Measurements from ENCODE around the gene USP17L20. TPM values are rescaled to one million over a fixed set of nuclear protein-coding genes. Genes with fewer than 3 reads are reported as not detected.
"Not testable (repeated sequence)": the region's sequence is repeated elsewhere in the genome, so short reads cannot be mapped to it uniquely, and the experiment has no call there.

The USP17L20 gene, protein sequence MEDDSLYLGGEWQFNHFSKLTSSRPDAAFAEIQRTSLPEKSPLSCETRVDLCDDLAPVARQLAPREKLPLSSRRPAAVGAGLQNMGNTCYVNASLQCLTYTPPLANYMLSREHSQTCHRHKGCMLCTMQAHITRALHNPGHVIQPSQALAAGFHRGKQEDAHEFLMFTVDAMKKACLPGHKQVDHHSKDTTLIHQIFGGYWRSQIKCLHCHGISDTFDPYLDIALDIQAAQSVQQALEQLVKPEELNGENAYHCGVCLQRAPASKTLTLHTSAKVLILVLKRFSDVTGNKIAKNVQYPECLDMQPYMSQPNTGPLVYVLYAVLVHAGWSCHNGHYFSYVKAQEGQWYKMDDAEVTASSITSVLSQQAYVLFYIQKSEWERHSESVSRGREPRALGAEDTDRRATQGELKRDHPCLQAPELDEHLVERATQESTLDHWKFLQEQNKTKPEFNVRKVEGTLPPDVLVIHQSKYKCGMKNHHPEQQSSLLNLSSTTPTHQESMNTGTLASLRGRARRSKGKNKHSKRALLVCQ
- total RNA-seq: not detected
- total RNA-seq (2013): not detected

- WGBS (ENCODE audit: insufficient coverage): no CpG with 5 or more reads among the region's 15 CpGs
- H3K4me1 ChIP-seq (ENCODE audit: control insufficient read depth, insufficient read depth, low read length); H3K36me3 ChIP-seq (ENCODE audit: control insufficient read depth, insufficient read depth, low read length); H3K9me3 Mint-ChIP-seq; H3K27me3 Mint-ChIP-seq (ENCODE audit: low read depth in 2 of 2); DNase-seq; H3K27ac ChIP-seq (ENCODE audit: low read length); H3K4me3 Mint-ChIP-seq; intact Hi-C loops (cut with micrococcal nuclease); H3K36me3 Mint-ChIP-seq; H3K9me3 ChIP-seq (ENCODE audit: control insufficient read depth, insufficient read depth, low read length); ATAC-seq; H3K4me3 ChIP-seq (ENCODE audit: low read length); H3K4me1 Mint-ChIP-seq; H3K27ac Mint-ChIP-seq; H3K27me3 ChIP-seq (ENCODE audit: control insufficient read depth, insufficient read depth, low read length): not testable (repeated sequence)
Observed at GRCh38 chr4:9257824-9258223, at the start of gene USP17L20. Gene USP17L20, plus strand, starts transcription at chr4:9258124. Its CDS starts 0 bp downstream, at chr4:9258124.

GRCh38 chr4:9210357-9210756 lies 47.6 kb upstream of the USP17L20 start, which contains the start of gene USP17L10:
Gene USP17L10, plus strand, starts transcription at chr4:9210657. Its CDS starts 0 bp downstream, at chr4:9210657.
- H3K27ac ChIP-seq (ENCODE audit: low read length); H3K36me3 Mint-ChIP-seq; H3K27me3 Mint-ChIP-seq (ENCODE audit: low read depth in 2 of 2); DNase-seq; H3K4me3 Mint-ChIP-seq; H3K36me3 ChIP-seq (ENCODE audit: control insufficient read depth, insufficient read depth, low read length); H3K27ac Mint-ChIP-seq; H3K9me3 Mint-ChIP-seq; H3K4me3 ChIP-seq (ENCODE audit: low read length); H3K4me1 Mint-ChIP-seq; H3K4me1 ChIP-seq (ENCODE audit: control insufficient read depth, insufficient read depth, low read length); intact Hi-C loops (cut with micrococcal nuclease); ATAC-seq; H3K27me3 ChIP-seq (ENCODE audit: control insufficient read depth, insufficient read depth, low read length); H3K9me3 ChIP-seq (ENCODE audit: control insufficient read depth, insufficient read depth, low read length): not testable (repeated sequence)
- 93% methylated on average over 8 of the region's 13 CpGs for WGBS (ENCODE audit: insufficient coverage)

DNA sequence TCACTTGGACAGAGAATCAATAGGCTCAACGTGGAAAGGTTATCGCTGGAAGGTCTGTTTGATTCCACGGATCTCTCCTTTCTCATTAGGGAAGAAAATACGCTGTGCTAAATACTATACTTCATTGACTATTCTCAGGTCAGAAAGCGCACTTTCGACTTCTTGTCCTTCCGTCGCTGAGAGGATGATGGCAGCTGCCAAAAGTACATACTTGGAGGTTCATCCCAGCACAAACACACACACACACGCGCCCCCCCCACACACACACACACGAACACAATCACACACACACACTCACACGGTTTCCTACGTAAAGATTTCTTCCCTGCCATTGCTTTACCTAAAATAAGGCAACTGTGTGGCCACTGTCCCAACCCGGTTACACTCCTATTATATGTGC lies 43.2 kb upstream of the USP17L20 start:
- H3K27ac ChIP-seq (ENCODE audit: low read length); H3K4me3 Mint-ChIP-seq; intact Hi-C loops (cut with micrococcal nuclease); H3K27me3 ChIP-seq (ENCODE audit: control insufficient read depth, insufficient read depth, low read length); H3K4me1 Mint-ChIP-seq; H3K4me1 ChIP-seq (ENCODE audit: control insufficient read depth, insufficient read depth, low read length); H3K36me3 ChIP-seq (ENCODE audit: control insufficient read depth, insufficient read depth, low read length); H3K9me3 Mint-ChIP-seq; H3K27me3 Mint-ChIP-seq (ENCODE audit: low read depth in 2 of 2); ATAC-seq; H3K4me3 ChIP-seq (ENCODE audit: low read length); H3K9me3 ChIP-seq (ENCODE audit: control insufficient read depth, insufficient read depth, low read length); H3K36me3 Mint-ChIP-seq; H3K27ac Mint-ChIP-seq: not testable (repeated sequence)
- peak in 1 of 2 donors; percentile 14 for DNase-seq
- 85% methylated on average over 10 of the region's 14 CpGs for WGBS (ENCODE audit: insufficient coverage)

- ATAC-seq; H3K27me3 Mint-ChIP-seq (ENCODE audit: low read depth in 2 of 2); H3K4me3 ChIP-seq (ENCODE audit: low read length); H3K4me1 ChIP-seq (ENCODE audit: control insufficient read depth, insufficient read depth, low read length); H3K36me3 ChIP-seq (ENCODE audit: control insufficient read depth, insufficient read depth, low read length); H3K9me3 Mint-ChIP-seq; H3K27me3 ChIP-seq (ENCODE audit: control insufficient read depth, insufficient read depth, low read length); DNase-seq; H3K4me1 Mint-ChIP-seq; H3K4me3 Mint-ChIP-seq; intact Hi-C loops (cut with micrococcal nuclease); H3K9me3 ChIP-seq (ENCODE audit: control insufficient read depth, insufficient read depth, low read length); H3K27ac Mint-ChIP-seq; H3K36me3 Mint-ChIP-seq; H3K27ac ChIP-seq (ENCODE audit: low read length): not testable (repeated sequence)
- 88% methylated on average over 1 of the region's 14 CpGs for WGBS (ENCODE audit: insufficient coverage)
Observed at GRCh38 chr4:9215105-9215504, 42.8 kb upstream of the USP17L20 start, which contains the start of gene USP17L11. Gene USP17L11, plus strand, starts transcription at chr4:9215405. Its CDS starts 0 bp downstream, at chr4:9215405.

DNA sequence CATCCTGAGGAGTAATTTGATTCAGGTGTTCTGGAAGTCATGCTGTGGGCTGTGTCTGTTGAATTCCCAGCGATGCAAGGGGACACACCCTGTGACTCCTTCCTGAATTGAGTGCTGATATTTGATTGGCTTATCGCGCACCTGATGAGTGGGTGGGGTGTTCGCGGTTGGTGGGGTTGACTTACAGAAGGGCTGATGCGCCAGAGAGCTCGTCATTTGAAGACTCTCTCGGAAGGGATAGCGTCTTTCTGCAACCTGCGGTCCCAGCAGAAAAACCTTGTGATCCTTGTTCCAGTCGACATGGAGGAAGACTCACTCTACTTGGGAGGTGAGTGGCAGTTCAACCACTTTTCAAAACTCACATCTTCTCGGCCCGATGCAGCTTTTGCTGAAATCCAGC lies 38.1 kb upstream of the USP17L20 start, which contains the start of gene USP17L12:
Gene USP17L12, plus strand, starts transcription at position 301 of the 400 bp plus-strand sequence. Its CDS starts 0 bp downstream, at position 301.
- no CpG with 5 or more reads among the region's 13 CpGs for WGBS (ENCODE audit: insufficient coverage)
- H3K9me3 Mint-ChIP-seq; H3K27me3 Mint-ChIP-seq (ENCODE audit: low read depth in 2 of 2); H3K4me3 ChIP-seq (ENCODE audit: low read length); H3K4me1 ChIP-seq (ENCODE audit: control insufficient read depth, insufficient read depth, low read length); DNase-seq; H3K36me3 ChIP-seq (ENCODE audit: control insufficient read depth, insufficient read depth, low read length); H3K27ac Mint-ChIP-seq; ATAC-seq; H3K36me3 Mint-ChIP-seq; H3K4me3 Mint-ChIP-seq; H3K9me3 ChIP-seq (ENCODE audit: control insufficient read depth, insufficient read depth, low read length); H3K4me1 Mint-ChIP-seq; intact Hi-C loops (cut with micrococcal nuclease); H3K27me3 ChIP-seq (ENCODE audit: control insufficient read depth, insufficient read depth, low read length); H3K27ac ChIP-seq (ENCODE audit: low read length): not testable (repeated sequence)

DNA sequence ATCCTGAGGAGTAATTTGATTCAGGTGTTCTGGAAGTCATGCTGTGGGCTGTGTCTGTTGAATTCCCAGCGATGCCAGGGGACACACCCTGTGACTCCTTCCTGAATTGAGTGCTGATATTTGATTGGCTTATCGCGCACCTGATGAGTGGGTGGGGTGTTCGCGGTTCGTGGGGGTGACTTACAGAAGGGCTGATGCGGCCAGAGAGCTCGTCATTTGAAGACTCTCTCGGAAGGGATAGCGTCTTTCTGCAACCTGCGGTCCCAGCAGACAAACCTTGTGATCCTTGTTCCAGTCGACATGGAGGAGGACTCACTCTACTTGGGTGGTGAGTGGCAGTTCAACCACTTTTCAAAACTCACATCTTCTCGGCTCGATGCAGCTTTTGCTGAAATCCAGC lies 33.3 kb upstream of the USP17L20 start, which contains the start of gene USP17L13:
Gene USP17L13, plus strand, starts transcription at position 301 of the 400 bp plus-strand sequence. Its CDS starts 0 bp downstream, at position 301.
- H3K9me3 Mint-ChIP-seq; H3K9me3 ChIP-seq (ENCODE audit: control insufficient read depth, insufficient read depth, low read length); H3K27ac Mint-ChIP-seq; H3K4me3 Mint-ChIP-seq; H3K36me3 Mint-ChIP-seq; ATAC-seq; intact Hi-C loops (cut with micrococcal nuclease); H3K4me3 ChIP-seq (ENCODE audit: low read length); H3K27ac ChIP-seq (ENCODE audit: low read length); H3K4me1 ChIP-seq (ENCODE audit: control insufficient read depth, insufficient read depth, low read length); H3K27me3 ChIP-seq (ENCODE audit: control insufficient read depth, insufficient read depth, low read length); H3K27me3 Mint-ChIP-seq (ENCODE audit: low read depth in 2 of 2); H3K36me3 ChIP-seq (ENCODE audit: control insufficient read depth, insufficient read depth, low read length); DNase-seq; H3K4me1 Mint-ChIP-seq: not testable (repeated sequence)
- no CpG with 5 or more reads among the region's 14 CpGs for WGBS (ENCODE audit: insufficient coverage)

DNA sequence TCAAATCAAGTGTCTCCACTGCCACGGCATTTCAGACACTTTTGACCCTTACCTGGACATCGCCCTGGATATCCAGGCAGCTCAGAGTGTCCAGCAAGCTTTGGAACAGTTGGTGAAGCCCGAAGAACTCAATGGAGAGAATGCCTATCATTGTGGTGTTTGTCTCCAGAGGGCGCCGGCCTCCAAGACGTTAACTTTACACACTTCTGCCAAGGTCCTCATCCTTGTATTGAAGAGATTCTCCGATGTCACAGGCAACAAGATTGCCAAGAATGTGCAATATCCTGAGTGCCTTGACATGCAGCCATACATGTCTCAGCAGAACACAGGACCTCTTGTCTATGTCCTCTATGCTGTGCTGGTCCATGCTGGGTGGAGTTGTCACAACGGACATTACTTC lies 27.7 kb upstream of the USP17L20 start:
- H3K4me1 ChIP-seq (ENCODE audit: control insufficient read depth, insufficient read depth, low read length); H3K4me3 ChIP-seq (ENCODE audit: low read length); H3K27me3 ChIP-seq (ENCODE audit: control insufficient read depth, insufficient read depth, low read length); DNase-seq; H3K9me3 Mint-ChIP-seq; H3K9me3 ChIP-seq (ENCODE audit: control insufficient read depth, insufficient read depth, low read length); H3K4me3 Mint-ChIP-seq; H3K27ac Mint-ChIP-seq; H3K36me3 Mint-ChIP-seq; intact Hi-C loops (cut with micrococcal nuclease); H3K27me3 Mint-ChIP-seq (ENCODE audit: low read depth in 2 of 2); H3K36me3 ChIP-seq (ENCODE audit: control insufficient read depth, insufficient read depth, low read length); ATAC-seq; H3K4me1 Mint-ChIP-seq; H3K27ac ChIP-seq (ENCODE audit: low read length): not testable (repeated sequence)
- WGBS (ENCODE audit: insufficient coverage): 98% methylated on average over 4 of the region's 8 CpGs

All from natural killer cell (primary cell).